ENCODE measurements around the gene CCT2.

CCT2 gene

GRCh38 chr12:69642531-69642930 lies 57.3 kb downstream of the CCT2 start:
- Histone ChIP-seq H3K27ac (no peak overlapping the region), H3K9me3 (no peaks in the 10 kb centered on the region), H3K27me3 (no peaks in the 10 kb centered on the region), H3K4me1 (ENCODE audit: control insufficient read depth in 1 of 2, insufficient read depth in 1 of 2, low read depth in 1 of 2, low read length in 1 of 2) (no peaks in the 10 kb centered on the region), H3K36me3 (no peaks in the 10 kb centered on the region), H3K4me3 (ENCODE audit: low read depth in 1 of 2, low read length in 1 of 2) (no peak overlapping the region)
- TF ChIP-seq CTCF (IDR thresholded peaks at IDR 0.05): no peak

DNA sequence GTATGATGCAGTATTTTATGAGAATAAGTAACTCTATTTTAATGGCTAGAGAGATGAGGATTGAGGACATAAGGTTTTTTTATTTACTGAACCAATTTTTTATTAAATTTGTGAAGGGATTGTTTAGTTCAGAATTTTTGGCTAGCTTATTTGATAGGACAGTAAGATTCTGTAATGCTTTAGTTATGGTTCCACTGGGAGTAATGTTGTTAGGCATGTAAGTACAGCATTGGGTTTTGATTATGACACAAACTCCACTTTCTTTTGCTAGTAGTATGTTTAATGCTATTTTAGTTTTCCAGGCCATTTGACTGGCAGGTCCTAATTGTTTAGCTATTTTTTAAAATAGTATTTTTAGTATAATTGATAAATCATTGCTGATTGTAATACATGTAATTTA lies 59.3 kb downstream of the CCT2 start:
- TF ChIP-seq CTCF (IDR thresholded peaks at IDR 0.05): no peak
- Histone ChIP-seq H3K36me3 (no peaks in the 10 kb centered on the region), H3K4me3 (ENCODE audit: low read depth in 1 of 2, low read length in 1 of 2) (no peak overlapping the region), H3K9me3 (no peaks in the 10 kb centered on the region), H3K27ac (no peak overlapping the region), H3K27me3 (peaks cover 9% of the 10 kb centered on the region), H3K4me1 (ENCODE audit: control insufficient read depth in 1 of 2, insufficient read depth in 1 of 2, low read depth in 1 of 2, low read length in 1 of 2) (no peaks in the 10 kb centered on the region)

- no peaks in the 10 kb centered on the region for H3K9me3 ChIP-seq
- H3K27ac ChIP-seq: no peak overlapping the region
- no peak for TF ChIP-seq CTCF (IDR thresholded peaks at IDR 0.05)
- H3K4me3 ChIP-seq (ENCODE audit: low read depth in 1 of 2, low read length in 1 of 2): no peak overlapping the region
- peaks cover 9% of the 10 kb centered on the region for H3K27me3 ChIP-seq
- H3K36me3 ChIP-seq: no peaks in the 10 kb centered on the region
- H3K4me1 ChIP-seq (ENCODE audit: control insufficient read depth in 1 of 2, insufficient read depth in 1 of 2, low read depth in 1 of 2, low read length in 1 of 2): no peaks in the 10 kb centered on the region
Observed at GRCh38 chr12:69645031-69645430, 59.8 kb downstream of the CCT2 start.

DNA sequence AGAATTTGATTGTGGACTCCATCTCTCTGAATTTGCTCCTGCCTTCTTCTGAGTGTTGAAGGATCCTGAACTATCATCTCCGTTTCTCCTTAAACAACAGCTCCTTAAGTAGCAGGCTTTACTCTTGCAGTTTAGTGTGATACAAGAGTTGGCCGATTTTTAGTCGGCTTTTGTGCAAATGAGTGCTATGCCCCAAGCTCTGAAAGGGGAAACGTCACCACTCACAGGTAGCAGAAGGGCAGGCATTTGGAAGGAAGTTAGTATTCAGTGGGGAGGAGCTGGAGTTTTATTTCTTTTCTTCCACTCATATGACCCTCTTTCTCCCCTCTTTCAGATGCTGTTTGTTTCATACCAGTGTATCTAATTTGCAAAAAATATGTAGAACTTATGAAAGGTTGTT lies 61.9 kb downstream of the CCT2 start:
- Histone ChIP-seq H3K36me3 (no peaks in the 10 kb centered on the region), H3K4me1 (ENCODE audit: control insufficient read depth in 1 of 2, insufficient read depth in 1 of 2, low read depth in 1 of 2, low read length in 1 of 2) (no peaks in the 10 kb centered on the region), H3K9me3 (no peaks in the 10 kb centered on the region), H3K4me3 (ENCODE audit: low read depth in 1 of 2, low read length in 1 of 2) (no peak overlapping the region), H3K27ac (no peak overlapping the region), H3K27me3 (peaks cover 9% of the 10 kb centered on the region)
- no peak for TF ChIP-seq CTCF (IDR thresholded peaks at IDR 0.05)

DNA sequence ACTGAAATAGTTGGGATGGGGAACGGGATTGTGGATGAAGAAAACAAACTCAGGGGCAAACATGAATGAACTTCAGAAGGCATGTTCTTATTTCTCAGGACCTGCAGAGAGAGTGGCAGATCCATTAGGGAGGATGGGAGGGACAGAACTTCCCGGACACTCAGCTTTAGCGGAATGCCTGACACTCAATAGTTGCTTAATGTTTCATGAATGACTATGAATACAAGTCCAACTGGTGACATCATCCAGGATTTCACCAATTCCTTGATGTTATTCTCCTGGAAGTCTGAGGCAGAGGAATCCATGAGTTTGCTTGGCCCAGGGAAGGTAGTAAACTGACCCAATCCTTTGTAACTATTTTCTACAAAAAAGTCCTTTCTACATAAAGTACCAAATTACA lies 63.2 kb downstream of the CCT2 start:
- H3K27me3 ChIP-seq: peaks cover 9% of the 10 kb centered on the region
- TF ChIP-seq CTCF (IDR thresholded peaks at IDR 0.05): no peak
- no peak overlapping the region for H3K4me3 ChIP-seq (ENCODE audit: low read depth in 1 of 2, low read length in 1 of 2)
- H3K27ac ChIP-seq: no peak overlapping the region
- H3K36me3 ChIP-seq: no peaks in the 10 kb centered on the region
- no peaks in the 10 kb centered on the region for H3K9me3 ChIP-seq
- H3K4me1 ChIP-seq (ENCODE audit: control insufficient read depth in 1 of 2, insufficient read depth in 1 of 2, low read depth in 1 of 2, low read length in 1 of 2): no peaks in the 10 kb centered on the region

GRCh38 chr12:69649529-69649928 lies 64.3 kb downstream of the CCT2 start:
- Histone ChIP-seq H3K9me3 (no peaks in the 10 kb centered on the region), H3K27me3 (peaks cover 9% of the 10 kb centered on the region), H3K27ac (no peak overlapping the region), H3K36me3 (no peaks in the 10 kb centered on the region), H3K4me3 (ENCODE audit: low read depth in 1 of 2, low read length in 1 of 2) (no peak overlapping the region), H3K4me1 (ENCODE audit: control insufficient read depth in 1 of 2, insufficient read depth in 1 of 2, low read depth in 1 of 2, low read length in 1 of 2) (no peaks in the 10 kb centered on the region)
- TF ChIP-seq CTCF (IDR thresholded peaks at IDR 0.05): no peak

All from neutrophil (primary cell).